Measurements from ENCODE around the gene ERP29. TPM values are rescaled to one million over a fixed set of nuclear protein-coding genes. Genes with fewer than 3 reads are reported as not detected.

ERP29 gene
- total and polyA plus RNA-seq, 2 of the 13 experiments (the other 11 are each of a cell fraction or from before 2014, with no cell fraction given): 111 to 147 TPM

DNA sequence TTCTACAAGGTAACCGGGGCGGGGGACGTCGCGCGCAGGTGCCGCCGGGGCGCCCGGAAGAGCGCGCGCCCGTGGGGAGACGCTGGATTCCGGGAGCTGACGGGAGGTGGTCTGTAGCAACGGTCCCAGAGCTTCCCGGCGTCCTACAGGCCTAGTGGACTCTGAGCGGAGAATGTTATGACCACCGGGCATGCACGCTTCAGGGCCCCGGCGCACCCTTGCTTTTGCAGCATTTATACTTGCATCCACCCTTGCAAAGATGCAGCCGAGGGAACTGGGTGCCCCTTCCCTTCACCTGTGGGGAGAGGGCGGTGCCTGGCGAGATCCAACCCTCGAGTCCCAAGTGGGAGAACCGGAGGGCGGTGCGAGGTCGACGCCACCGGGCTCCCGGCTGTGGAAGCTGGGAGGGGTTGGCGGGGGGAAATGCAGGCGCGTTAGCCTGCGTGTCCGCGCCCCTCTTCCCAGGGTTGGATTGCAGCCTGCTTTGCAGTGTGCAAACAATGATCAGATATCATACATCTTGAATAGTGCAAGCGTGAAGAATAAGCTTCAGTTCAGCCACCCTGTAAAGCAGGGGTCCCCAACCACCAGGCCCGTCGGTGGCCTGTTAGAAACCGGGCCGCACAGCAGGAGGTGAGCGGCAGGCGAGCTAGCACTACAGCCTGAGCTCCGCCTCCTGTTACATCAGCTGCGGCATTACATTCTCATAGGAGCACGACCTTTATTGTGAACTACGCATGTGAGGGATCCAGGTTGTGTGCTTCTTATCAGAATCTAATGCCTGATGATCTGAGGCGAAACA is 576 bp downstream of the ERP29 start (continued):
- TF ChIP-seq, protein P1, sequence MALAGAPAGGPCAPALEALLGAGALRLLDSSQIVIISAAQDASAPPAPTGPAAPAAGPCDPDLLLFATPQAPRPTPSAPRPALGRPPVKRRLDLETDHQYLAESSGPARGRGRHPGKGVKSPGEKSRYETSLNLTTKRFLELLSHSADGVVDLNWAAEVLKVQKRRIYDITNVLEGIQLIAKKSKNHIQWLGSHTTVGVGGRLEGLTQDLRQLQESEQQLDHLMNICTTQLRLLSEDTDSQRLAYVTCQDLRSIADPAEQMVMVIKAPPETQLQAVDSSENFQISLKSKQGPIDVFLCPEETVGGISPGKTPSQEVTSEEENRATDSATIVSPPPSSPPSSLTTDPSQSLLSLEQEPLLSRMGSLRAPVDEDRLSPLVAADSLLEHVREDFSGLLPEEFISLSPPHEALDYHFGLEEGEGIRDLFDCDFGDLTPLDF (CRISPR knock-in tag; IDR thresholded peaks at IDR 0.05): no peak
- no peak for TF ChIP-seq SCMH1 (CRISPR knock-in tag; IDR thresholded peaks at IDR 0.05; ENCODE audit: borderline replicate concordance)
- TF ChIP-seq, protein P2, sequence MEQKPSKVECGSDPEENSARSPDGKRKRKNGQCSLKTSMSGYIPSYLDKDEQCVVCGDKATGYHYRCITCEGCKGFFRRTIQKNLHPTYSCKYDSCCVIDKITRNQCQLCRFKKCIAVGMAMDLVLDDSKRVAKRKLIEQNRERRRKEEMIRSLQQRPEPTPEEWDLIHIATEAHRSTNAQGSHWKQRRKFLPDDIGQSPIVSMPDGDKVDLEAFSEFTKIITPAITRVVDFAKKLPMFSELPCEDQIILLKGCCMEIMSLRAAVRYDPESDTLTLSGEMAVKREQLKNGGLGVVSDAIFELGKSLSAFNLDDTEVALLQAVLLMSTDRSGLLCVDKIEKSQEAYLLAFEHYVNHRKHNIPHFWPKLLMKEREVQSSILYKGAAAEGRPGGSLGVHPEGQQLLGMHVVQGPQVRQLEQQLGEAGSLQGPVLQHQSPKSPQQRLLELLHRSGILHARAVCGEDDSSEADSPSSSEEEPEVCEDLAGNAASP (CRISPR knock-in tag; IDR thresholded peaks at IDR 0.05; ENCODE audit: borderline replicate concordance): peak; percentile 43
- TF ChIP-seq, protein P3, sequence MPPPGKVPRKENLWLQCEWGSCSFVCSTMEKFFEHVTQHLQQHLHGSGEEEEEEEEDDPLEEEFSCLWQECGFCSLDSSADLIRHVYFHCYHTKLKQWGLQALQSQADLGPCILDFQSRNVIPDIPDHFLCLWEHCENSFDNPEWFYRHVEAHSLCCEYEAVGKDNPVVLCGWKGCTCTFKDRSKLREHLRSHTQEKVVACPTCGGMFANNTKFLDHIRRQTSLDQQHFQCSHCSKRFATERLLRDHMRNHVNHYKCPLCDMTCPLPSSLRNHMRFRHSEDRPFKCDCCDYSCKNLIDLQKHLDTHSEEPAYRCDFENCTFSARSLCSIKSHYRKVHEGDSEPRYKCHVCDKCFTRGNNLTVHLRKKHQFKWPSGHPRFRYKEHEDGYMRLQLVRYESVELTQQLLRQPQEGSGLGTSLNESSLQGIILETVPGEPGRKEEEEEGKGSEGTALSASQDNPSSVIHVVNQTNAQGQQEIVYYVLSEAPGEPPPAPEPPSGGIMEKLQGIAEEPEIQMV (CRISPR knock-in tag; IDR thresholded peaks at IDR 0.05; ENCODE audit: low read depth): peak; percentile 44; the same call in 1 of the 2 replicates
- no peak for TF ChIP-seq ZBTB3 (CRISPR knock-in tag; IDR thresholded peaks at IDR 0.05; ENCODE audit: borderline replicate concordance, low read depth)
- no peak for TF ChIP-seq ZFP41 (CRISPR knock-in tag; IDR thresholded peaks at IDR 0.05; ENCODE audit: borderline replicate concordance)
- no peak for TF ChIP-seq GLI4 (CRISPR knock-in tag; IDR thresholded peaks at IDR 0.05; ENCODE audit: borderline replicate concordance)
- TF ChIP-seq, protein P4, sequence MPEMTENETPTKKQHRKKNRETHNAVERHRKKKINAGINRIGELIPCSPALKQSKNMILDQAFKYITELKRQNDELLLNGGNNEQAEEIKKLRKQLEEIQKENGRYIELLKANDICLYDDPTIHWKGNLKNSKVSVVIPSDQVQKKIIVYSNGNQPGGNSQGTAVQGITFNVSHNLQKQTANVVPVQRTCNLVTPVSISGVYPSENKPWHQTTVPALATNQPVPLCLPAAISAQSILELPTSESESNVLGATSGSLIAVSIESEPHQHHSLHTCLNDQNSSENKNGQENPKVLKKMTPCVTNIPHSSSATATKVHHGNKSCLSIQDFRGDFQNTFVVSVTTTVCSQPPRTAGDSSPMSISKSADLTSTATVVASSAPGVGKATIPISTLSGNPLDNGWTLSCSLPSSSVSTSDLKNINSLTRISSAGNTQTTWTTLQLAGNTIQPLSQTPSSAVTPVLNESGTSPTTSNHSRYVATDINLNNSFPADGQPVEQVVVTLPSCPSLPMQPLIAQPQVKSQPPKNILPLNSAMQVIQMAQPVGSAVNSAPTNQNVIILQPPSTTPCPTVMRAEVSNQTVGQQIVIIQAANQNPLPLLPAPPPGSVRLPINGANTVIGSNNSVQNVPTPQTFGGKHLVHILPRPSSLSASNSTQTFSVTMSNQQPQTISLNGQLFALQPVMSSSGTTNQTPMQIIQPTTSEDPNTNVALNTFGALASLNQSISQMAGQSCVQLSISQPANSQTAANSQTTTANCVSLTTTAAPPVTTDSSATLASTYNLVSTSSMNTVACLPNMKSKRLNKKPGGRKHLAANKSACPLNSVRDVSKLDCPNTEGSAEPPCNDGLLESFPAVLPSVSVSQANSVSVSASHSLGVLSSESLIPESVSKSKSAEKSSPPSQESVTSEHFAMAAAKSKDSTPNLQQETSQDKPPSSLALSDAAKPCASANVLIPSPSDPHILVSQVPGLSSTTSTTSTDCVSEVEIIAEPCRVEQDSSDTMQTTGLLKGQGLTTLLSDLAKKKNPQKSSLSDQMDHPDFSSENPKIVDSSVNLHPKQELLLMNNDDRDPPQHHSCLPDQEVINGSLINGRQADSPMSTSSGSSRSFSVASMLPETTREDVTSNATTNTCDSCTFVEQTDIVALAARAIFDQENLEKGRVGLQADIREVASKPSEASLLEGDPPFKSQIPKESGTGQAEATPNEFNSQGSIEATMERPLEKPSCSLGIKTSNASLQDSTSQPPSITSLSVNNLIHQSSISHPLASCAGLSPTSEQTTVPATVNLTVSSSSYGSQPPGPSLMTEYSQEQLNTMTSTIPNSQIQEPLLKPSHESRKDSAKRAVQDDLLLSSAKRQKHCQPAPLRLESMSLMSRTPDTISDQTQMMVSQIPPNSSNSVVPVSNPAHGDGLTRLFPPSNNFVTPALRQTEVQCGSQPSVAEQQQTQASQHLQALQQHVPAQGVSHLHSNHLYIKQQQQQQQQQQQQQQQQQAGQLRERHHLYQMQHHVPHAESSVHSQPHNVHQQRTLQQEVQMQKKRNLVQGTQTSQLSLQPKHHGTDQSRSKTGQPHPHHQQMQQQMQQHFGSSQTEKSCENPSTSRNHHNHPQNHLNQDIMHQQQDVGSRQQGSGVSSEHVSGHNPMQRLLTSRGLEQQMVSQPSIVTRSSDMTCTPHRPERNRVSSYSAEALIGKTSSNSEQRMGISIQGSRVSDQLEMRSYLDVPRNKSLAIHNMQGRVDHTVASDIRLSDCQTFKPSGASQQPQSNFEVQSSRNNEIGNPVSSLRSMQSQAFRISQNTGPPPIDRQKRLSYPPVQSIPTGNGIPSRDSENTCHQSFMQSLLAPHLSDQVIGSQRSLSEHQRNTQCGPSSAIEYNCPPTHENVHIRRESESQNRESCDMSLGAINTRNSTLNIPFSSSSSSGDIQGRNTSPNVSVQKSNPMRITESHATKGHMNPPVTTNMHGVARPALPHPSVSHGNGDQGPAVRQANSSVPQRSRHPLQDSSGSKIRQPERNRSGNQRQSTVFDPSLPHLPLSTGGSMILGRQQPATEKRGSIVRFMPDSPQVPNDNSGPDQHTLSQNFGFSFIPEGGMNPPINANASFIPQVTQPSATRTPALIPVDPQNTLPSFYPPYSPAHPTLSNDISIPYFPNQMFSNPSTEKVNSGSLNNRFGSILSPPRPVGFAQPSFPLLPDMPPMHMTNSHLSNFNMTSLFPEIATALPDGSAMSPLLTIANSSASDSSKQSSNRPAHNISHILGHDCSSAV (CRISPR knock-in tag; IDR thresholded peaks at IDR 0.05; ENCODE audit: borderline replicate concordance): no peak
- no peak; the same call in 1 of the 2 replicates for TF ChIP-seq HHEX (CRISPR knock-in tag; IDR thresholded peaks at IDR 0.05)
- TF ChIP-seq SRF (IDR thresholded peaks at IDR 0.05; ENCODE audit: low read depth, low read length): no peak
- no peak for TF ChIP-seq ZNF234 (CRISPR knock-in tag; conservative IDR thresholded peaks at IDR 0.05)
- TF ChIP-seq NKX3-1 (CRISPR knock-in tag; IDR thresholded peaks at IDR 0.05): no peak
- TF ChIP-seq, protein P5, sequence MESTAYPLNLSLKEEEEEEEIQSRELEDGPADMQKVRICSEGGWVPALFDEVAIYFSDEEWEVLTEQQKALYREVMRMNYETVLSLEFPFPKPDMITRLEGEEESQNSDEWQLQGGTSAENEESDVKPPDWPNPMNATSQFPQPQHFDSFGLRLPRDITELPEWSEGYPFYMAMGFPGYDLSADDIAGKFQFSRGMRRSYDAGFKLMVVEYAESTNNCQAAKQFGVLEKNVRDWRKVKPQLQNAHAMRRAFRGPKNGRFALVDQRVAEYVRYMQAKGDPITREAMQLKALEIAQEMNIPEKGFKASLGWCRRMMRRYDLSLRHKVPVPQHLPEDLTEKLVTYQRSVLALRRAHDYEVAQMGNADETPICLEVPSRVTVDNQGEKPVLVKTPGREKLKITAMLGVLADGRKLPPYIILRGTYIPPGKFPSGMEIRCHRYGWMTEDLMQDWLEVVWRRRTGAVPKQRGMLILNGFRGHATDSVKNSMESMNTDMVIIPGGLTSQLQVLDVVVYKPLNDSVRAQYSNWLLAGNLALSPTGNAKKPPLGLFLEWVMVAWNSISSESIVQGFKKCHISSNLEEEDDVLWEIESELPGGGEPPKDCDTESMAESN (CRISPR knock-in tag; conservative IDR thresholded peaks at IDR 0.05): no peak
- TF ChIP-seq FOXO1 (CRISPR knock-in tag; IDR thresholded peaks at IDR 0.05): no peak
